ENCODE results near the gene ETV3L.

The ETV3L gene

GRCh38 chr1:157099633-157100009 lies at the start of gene ETV3L:
ETV3L (minus strand) TSS chr1:157099808; CDS start chr1:157099523, 285 bp downstream.
- Histone ChIP-seq H3K36me3 (ENCODE audit: insufficient read depth, low read length) (no peaks in the 10 kb centered on the region), H3K27me3 (ENCODE audit: control insufficient read depth in 1 of 2, insufficient read depth in 2 of 2, low read length in 2 of 2) (no peaks in the 10 kb centered on the region), H3K9ac (ENCODE audit: low read length) (no peak within 1 kb of the TSS), H3K4me1 (ENCODE audit: insufficient read depth, low read length) (no peaks in the 10 kb centered on the region), H3K9me3 (ENCODE audit: low read length) (no peaks in the 10 kb centered on the region), H3K4me3 (ENCODE audit: low read depth in 1 of 2, low read length in 2 of 2) (no peak within 1 kb of the TSS), H3K27ac (ENCODE audit: low read depth, low read length) (no peak within 1 kb of the TSS)

- Histone ChIP-seq H3K4me3 (ENCODE audit: low read depth in 1 of 2, low read length in 2 of 2) (no peak overlapping the region), H3K4me1 (ENCODE audit: insufficient read depth, low read length) (no peaks in the 10 kb centered on the region), H3K36me3 (ENCODE audit: insufficient read depth, low read length) (no peaks in the 10 kb centered on the region), H3K27ac (ENCODE audit: low read depth, low read length) (no peak overlapping the region), H3K9me3 (ENCODE audit: low read length) (no peaks in the 10 kb centered on the region), H3K9ac (ENCODE audit: low read length) (no peak overlapping the region), H3K27me3 (ENCODE audit: control insufficient read depth in 1 of 2, insufficient read depth in 2 of 2, low read length in 2 of 2) (no peaks in the 10 kb centered on the region)
These were observed 48.5 kb upstream of the ETV3L start for GRCh38 chr1:157147906-157148700.

GRCh38 chr1:157147037-157147436 lies 47.4 kb upstream of the ETV3L start:
- Histone ChIP-seq H3K36me3 (ENCODE audit: insufficient read depth, low read length) (no peaks in the 10 kb centered on the region), H3K4me1 (ENCODE audit: insufficient read depth, low read length) (no peaks in the 10 kb centered on the region), H3K27ac (ENCODE audit: low read depth, low read length) (no peak overlapping the region), H3K4me3 (ENCODE audit: low read depth in 1 of 2, low read length in 2 of 2) (no peak overlapping the region), H3K27me3 (ENCODE audit: control insufficient read depth in 1 of 2, insufficient read depth in 2 of 2, low read length in 2 of 2) (no peaks in the 10 kb centered on the region), H3K9ac (ENCODE audit: low read length) (no peak overlapping the region), H3K9me3 (ENCODE audit: low read length) (no peaks in the 10 kb centered on the region)

GRCh38 chr1:157146244-157146643 lies 46.6 kb upstream of the ETV3L start:
- H3K4me1 ChIP-seq (ENCODE audit: insufficient read depth, low read length): no peaks in the 10 kb centered on the region
- no peak overlapping the region for H3K27ac ChIP-seq (ENCODE audit: low read depth, low read length)
- H3K9me3 ChIP-seq (ENCODE audit: low read length): no peaks in the 10 kb centered on the region
- no peaks in the 10 kb centered on the region for H3K27me3 ChIP-seq (ENCODE audit: control insufficient read depth in 1 of 2, insufficient read depth in 2 of 2, low read length in 2 of 2)
- H3K9ac ChIP-seq (ENCODE audit: low read length): no peak overlapping the region
- no peak overlapping the region for H3K4me3 ChIP-seq (ENCODE audit: low read depth in 1 of 2, low read length in 2 of 2)
- no peaks in the 10 kb centered on the region for H3K36me3 ChIP-seq (ENCODE audit: insufficient read depth, low read length)

GRCh38 chr1:157145076-157145475 lies 45.5 kb upstream of the ETV3L start:
- Histone ChIP-seq H3K4me3 (ENCODE audit: low read depth in 1 of 2, low read length in 2 of 2) (no peak overlapping the region), H3K27ac (ENCODE audit: low read depth, low read length) (no peak overlapping the region), H3K9me3 (ENCODE audit: low read length) (no peaks in the 10 kb centered on the region), H3K27me3 (ENCODE audit: control insufficient read depth in 1 of 2, insufficient read depth in 2 of 2, low read length in 2 of 2) (no peaks in the 10 kb centered on the region), H3K4me1 (ENCODE audit: insufficient read depth, low read length) (no peaks in the 10 kb centered on the region), H3K9ac (ENCODE audit: low read length) (no peak overlapping the region), H3K36me3 (ENCODE audit: insufficient read depth, low read length) (no peaks in the 10 kb centered on the region)

GRCh38 chr1:157144509-157144908 lies 44.9 kb upstream of the ETV3L start:
- H3K27me3 ChIP-seq (ENCODE audit: control insufficient read depth in 1 of 2, insufficient read depth in 2 of 2, low read length in 2 of 2): no peaks in the 10 kb centered on the region
- H3K9me3 ChIP-seq (ENCODE audit: low read length): no peaks in the 10 kb centered on the region
- H3K27ac ChIP-seq (ENCODE audit: low read depth, low read length): no peak overlapping the region
- no peaks in the 10 kb centered on the region for H3K36me3 ChIP-seq (ENCODE audit: insufficient read depth, low read length)
- no peaks in the 10 kb centered on the region for H3K4me1 ChIP-seq (ENCODE audit: insufficient read depth, low read length)
- H3K9ac ChIP-seq (ENCODE audit: low read length): no peak overlapping the region
- no peak overlapping the region for H3K4me3 ChIP-seq (ENCODE audit: low read depth in 1 of 2, low read length in 2 of 2)

- Histone ChIP-seq H3K9me3 (ENCODE audit: low read length) (no peaks in the 10 kb centered on the region), H3K4me1 (ENCODE audit: insufficient read depth, low read length) (peaks cover 4% of the 10 kb centered on the region), H3K9ac (ENCODE audit: low read length) (no peak overlapping the region), H3K27me3 (ENCODE audit: control insufficient read depth in 1 of 2, insufficient read depth in 2 of 2, low read length in 2 of 2) (no peaks in the 10 kb centered on the region), H3K27ac (ENCODE audit: low read depth, low read length) (no peak overlapping the region), H3K36me3 (ENCODE audit: insufficient read depth, low read length) (no peaks in the 10 kb centered on the region), H3K4me3 (ENCODE audit: low read depth in 1 of 2, low read length in 2 of 2) (no peak overlapping the region)
These were observed 43.3 kb upstream of the ETV3L start for GRCh38 chr1:157142765-157143423.

GRCh38 chr1:157142201-157142600 lies 42.6 kb upstream of the ETV3L start:
- Histone ChIP-seq H3K27ac (ENCODE audit: low read depth, low read length) (no peak overlapping the region), H3K9ac (ENCODE audit: low read length) (no peak overlapping the region), H3K4me1 (ENCODE audit: insufficient read depth, low read length) (peaks cover 7% of the 10 kb centered on the region), H3K36me3 (ENCODE audit: insufficient read depth, low read length) (no peaks in the 10 kb centered on the region), H3K4me3 (ENCODE audit: low read depth in 1 of 2, low read length in 2 of 2) (no peak overlapping the region), H3K27me3 (ENCODE audit: control insufficient read depth in 1 of 2, insufficient read depth in 2 of 2, low read length in 2 of 2) (no peaks in the 10 kb centered on the region), H3K9me3 (ENCODE audit: low read length) (no peaks in the 10 kb centered on the region)

GRCh38 chr1:157141212-157141855 lies 41.7 kb upstream of the ETV3L start:
- no peaks in the 10 kb centered on the region for H3K36me3 ChIP-seq (ENCODE audit: insufficient read depth, low read length)
- peaks cover 16% of the 10 kb centered on the region for H3K4me1 ChIP-seq (ENCODE audit: insufficient read depth, low read length)
- H3K9me3 ChIP-seq (ENCODE audit: low read length): no peaks in the 10 kb centered on the region
- no peaks in the 10 kb centered on the region for H3K27me3 ChIP-seq (ENCODE audit: control insufficient read depth in 1 of 2, insufficient read depth in 2 of 2, low read length in 2 of 2)
- H3K27ac ChIP-seq (ENCODE audit: low read depth, low read length): no peak overlapping the region
- no peak overlapping the region for H3K4me3 ChIP-seq (ENCODE audit: low read depth in 1 of 2, low read length in 2 of 2)
- no peak overlapping the region for H3K9ac ChIP-seq (ENCODE audit: low read length)

GRCh38 chr1:157140063-157140588 lies 40.5 kb upstream of the ETV3L start:
- Histone ChIP-seq H3K27ac (ENCODE audit: low read depth, low read length) (no peak overlapping the region), H3K9ac (ENCODE audit: low read length) (no peak overlapping the region), H3K4me1 (ENCODE audit: insufficient read depth, low read length) (peaks cover 20% of the 10 kb centered on the region), H3K9me3 (ENCODE audit: low read length) (no peaks in the 10 kb centered on the region), H3K27me3 (ENCODE audit: control insufficient read depth in 1 of 2, insufficient read depth in 2 of 2, low read length in 2 of 2) (no peaks in the 10 kb centered on the region), H3K4me3 (ENCODE audit: low read depth in 1 of 2, low read length in 2 of 2) (no peak overlapping the region), H3K36me3 (ENCODE audit: insufficient read depth, low read length) (peaks cover 10% of the 10 kb centered on the region)

- H3K4me3 ChIP-seq (ENCODE audit: low read depth in 1 of 2, low read length in 2 of 2): peak overlapping the region; percentile 89 to 93
- H3K27ac ChIP-seq (ENCODE audit: low read depth, low read length): peak overlapping the region; percentile 88
- peak overlapping the region; percentile 90 for H3K9ac ChIP-seq (ENCODE audit: low read length)
- H3K4me1 ChIP-seq (ENCODE audit: insufficient read depth, low read length): peaks cover 20% of the 10 kb centered on the region
- no peaks in the 10 kb centered on the region for H3K9me3 ChIP-seq (ENCODE audit: low read length)
- H3K36me3 ChIP-seq (ENCODE audit: insufficient read depth, low read length): peaks cover 20% of the 10 kb centered on the region
- no peaks in the 10 kb centered on the region for H3K27me3 ChIP-seq (ENCODE audit: control insufficient read depth in 1 of 2, insufficient read depth in 2 of 2, low read length in 2 of 2)
These were observed 39.6 kb upstream of the ETV3L start for GRCh38 chr1:157139052-157139715.
